ENCODE measurements around the gene SLC35G3. TPM values are rescaled to one million over a fixed set of nuclear protein-coding genes. Genes with fewer than 3 reads are reported as not detected.

Gene SLC35G3
- total and polyA plus RNA-seq, 4 donors: not detected

- Histone ChIP-seq H3K27ac (ENCODE audit: low read depth in 1 of 2, low read length in 2 of 2) (no peak overlapping the region), H3K9me3 (ENCODE audit: control insufficient read depth in 4 of 4, low read length in 3 of 4) (no peaks in the 10 kb centered on the region), H3K4me1 (ENCODE audit: control insufficient read depth in 4 of 4, insufficient read depth in 4 of 4, low read length in 3 of 4) (no peaks in the 10 kb centered on the region), H3K27me3 (ENCODE audit: control insufficient read depth in 4 of 4, insufficient read depth in 4 of 4, low read length in 3 of 4) (no peaks in the 10 kb centered on the region), H3K36me3 (ENCODE audit: control insufficient read depth in 4 of 4, insufficient read depth in 3 of 4, low read depth in 1 of 4, low read length in 3 of 4) (no peaks in the 10 kb centered on the region), H3K4me3 (ENCODE audit: low read depth in 1 of 3, low read length in 3 of 3) (no peak overlapping the region), H3K9ac (ENCODE audit: low read depth in 1 of 2, low read length in 2 of 2) (no peak overlapping the region)
- 76% methylated on average over 2 of the region's 2 CpGs for WGBS
- DNase-seq (ENCODE audit: low spot score): no peak
- no peak for TF ChIP-seq SP1 (IDR thresholded peaks at IDR 0.05)
- no peak for TF ChIP-seq FOXA1 (IDR thresholded peaks at IDR 0.05)
- TF ChIP-seq YY1 (IDR thresholded peaks at IDR 0.05): no peak
- TF ChIP-seq ATF3 (IDR thresholded peaks at IDR 0.05): no peak
- no peak for TF ChIP-seq FOXA2 (IDR thresholded peaks at IDR 0.05)
- TF ChIP-seq NR2F2 (IDR thresholded peaks at IDR 0.05): no peak
- TF ChIP-seq GABPA (IDR thresholded peaks at IDR 0.05 in 1 of 2, conservative IDR thresholded peaks at IDR 0.05 in 1 of 2): no peak
- no peak for TF ChIP-seq CTCF (IDR thresholded peaks at IDR 0.05; ENCODE audit: low read depth, low read length, missing input control)
- no peak for TF ChIP-seq ZBTB33 (IDR thresholded peaks at IDR 0.05)
- no peak for TF ChIP-seq MAX (IDR thresholded peaks at IDR 0.05)
- TF ChIP-seq RAD21 (IDR thresholded peaks at IDR 0.05): no peak
- TF ChIP-seq JUND (IDR thresholded peaks at IDR 0.05): no peak
Measured at GRCh38 chr17:35159940-35160339, 34.3 kb downstream of the SLC35G3 start.

GRCh38 chr17:35155246-35155645, 38.9 kb downstream of the SLC35G3 start:
- Histone ChIP-seq H3K36me3 (ENCODE audit: control insufficient read depth in 4 of 4, insufficient read depth in 3 of 4, low read depth in 1 of 4, low read length in 3 of 4) (no peaks in the 10 kb centered on the region), H3K4me1 (ENCODE audit: control insufficient read depth in 4 of 4, insufficient read depth in 4 of 4, low read length in 3 of 4) (no peaks in the 10 kb centered on the region), H3K4me3 (ENCODE audit: low read depth in 1 of 3, low read length in 3 of 3) (no peak overlapping the region), H3K27me3 (ENCODE audit: control insufficient read depth in 4 of 4, insufficient read depth in 4 of 4, low read length in 3 of 4) (peaks cover 0 to 3% (median 0%) of the 10 kb centered on the region in 4 donors), H3K9ac (ENCODE audit: low read depth in 1 of 2, low read length in 2 of 2) (no peak overlapping the region), H3K27ac (ENCODE audit: low read depth in 1 of 2, low read length in 2 of 2) (no peak overlapping the region), H3K9me3 (ENCODE audit: control insufficient read depth in 4 of 4, low read length in 3 of 4) (no peaks in the 10 kb centered on the region)
- 93% methylated on average over 7 of the region's 7 CpGs for WGBS
- DNase-seq (ENCODE audit: low spot score): no peak
- TF ChIP-seq NR2F2 (IDR thresholded peaks at IDR 0.05): no peak
- no peak for TF ChIP-seq REST (IDR thresholded peaks at IDR 0.05)
- TF ChIP-seq YY1 (IDR thresholded peaks at IDR 0.05): no peak
- TF ChIP-seq GABPA (IDR thresholded peaks at IDR 0.05 in 1 of 2, conservative IDR thresholded peaks at IDR 0.05 in 1 of 2): no peak
- no peak for TF ChIP-seq JUND (IDR thresholded peaks at IDR 0.05)
- no peak for TF ChIP-seq RAD21 (IDR thresholded peaks at IDR 0.05)
- TF ChIP-seq ZBTB33 (IDR thresholded peaks at IDR 0.05): no peak
- no peak for TF ChIP-seq HNF4A (conservative IDR thresholded peaks at IDR 0.05)
- no peak for TF ChIP-seq TAF1 (conservative IDR thresholded peaks at IDR 0.05)
- TF ChIP-seq CTCF (IDR thresholded peaks at IDR 0.05; ENCODE audit: low read depth, low read length, missing input control): no peak
- TF ChIP-seq FOXA1 (IDR thresholded peaks at IDR 0.05): no peak
- TF ChIP-seq EGR1 (IDR thresholded peaks at IDR 0.05; ENCODE audit: low read depth in 2 of 2): no peak
- TF ChIP-seq RXRA (IDR thresholded peaks at IDR 0.05): no peak
- TF ChIP-seq FOXA2 (IDR thresholded peaks at IDR 0.05): no peak
- TF ChIP-seq ATF3 (IDR thresholded peaks at IDR 0.05): no peak
- no peak for TF ChIP-seq SP1 (IDR thresholded peaks at IDR 0.05)
- no peak for TF ChIP-seq HNF4G (IDR thresholded peaks at IDR 0.05)
- no peak for TF ChIP-seq MAX (IDR thresholded peaks at IDR 0.05)
